ENCODE measurements around the gene MATN4.

Gene MATN4

DNA sequence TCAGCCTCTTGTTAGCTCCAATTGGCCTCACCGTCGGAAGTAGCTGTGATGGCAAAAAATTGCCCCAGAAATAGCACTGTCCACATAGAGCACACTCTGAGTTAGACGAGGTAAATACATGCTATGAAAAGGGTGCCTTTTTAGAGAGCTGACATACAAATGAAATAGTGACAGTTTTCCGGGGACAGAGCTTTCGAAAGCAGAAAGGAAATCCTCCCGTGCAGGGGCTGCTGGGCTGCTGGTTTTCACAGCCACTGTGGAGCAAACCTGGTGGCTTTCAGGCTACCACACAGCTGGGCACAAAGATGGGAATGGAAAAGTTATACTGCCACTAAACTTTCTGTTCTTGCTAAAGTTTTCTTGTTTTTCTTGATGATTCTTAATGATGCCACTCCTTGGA is 62.0 kb downstream of the MATN4 start:
- no peak for DNase-seq

All from inflammatory macrophage (primary cell).